Astrocyte of the hippocampus (primary cell): ENCODE data around the gene HMGCL.
"Not testable (repeated sequence)": the region's sequence is repeated elsewhere in the genome, so short reads cannot be mapped to it uniquely, and the experiment has no call there.

ENCODE experiments used
- DNase-seq: peaks from one replicate; pipeline ENCODE4 v3.0.0; 2011; ENCODE audit warnings: low read depth, low spot score

Gene HMGCL

DNA sequence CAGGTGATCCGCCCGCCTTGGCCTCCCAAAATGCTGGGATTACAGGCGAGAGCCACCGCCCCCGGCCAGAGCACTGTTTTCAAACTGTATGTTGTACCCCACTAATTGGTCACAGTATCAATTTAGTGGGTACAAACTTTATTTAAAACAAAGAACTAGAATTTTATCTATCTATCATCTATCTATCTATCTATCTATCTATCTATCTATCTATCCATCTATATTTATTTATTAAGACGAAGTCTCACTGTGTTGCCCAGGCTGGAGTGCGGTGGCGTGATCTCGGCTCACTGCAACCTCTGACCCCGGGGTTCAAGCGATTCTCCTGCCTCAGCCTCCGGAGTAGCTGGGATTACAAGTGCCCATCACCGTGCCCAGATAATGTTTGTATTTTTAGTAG lies 1.4 kb upstream of the HMGCL start:
- not testable (repeated sequence) for DNase-seq

DNA sequence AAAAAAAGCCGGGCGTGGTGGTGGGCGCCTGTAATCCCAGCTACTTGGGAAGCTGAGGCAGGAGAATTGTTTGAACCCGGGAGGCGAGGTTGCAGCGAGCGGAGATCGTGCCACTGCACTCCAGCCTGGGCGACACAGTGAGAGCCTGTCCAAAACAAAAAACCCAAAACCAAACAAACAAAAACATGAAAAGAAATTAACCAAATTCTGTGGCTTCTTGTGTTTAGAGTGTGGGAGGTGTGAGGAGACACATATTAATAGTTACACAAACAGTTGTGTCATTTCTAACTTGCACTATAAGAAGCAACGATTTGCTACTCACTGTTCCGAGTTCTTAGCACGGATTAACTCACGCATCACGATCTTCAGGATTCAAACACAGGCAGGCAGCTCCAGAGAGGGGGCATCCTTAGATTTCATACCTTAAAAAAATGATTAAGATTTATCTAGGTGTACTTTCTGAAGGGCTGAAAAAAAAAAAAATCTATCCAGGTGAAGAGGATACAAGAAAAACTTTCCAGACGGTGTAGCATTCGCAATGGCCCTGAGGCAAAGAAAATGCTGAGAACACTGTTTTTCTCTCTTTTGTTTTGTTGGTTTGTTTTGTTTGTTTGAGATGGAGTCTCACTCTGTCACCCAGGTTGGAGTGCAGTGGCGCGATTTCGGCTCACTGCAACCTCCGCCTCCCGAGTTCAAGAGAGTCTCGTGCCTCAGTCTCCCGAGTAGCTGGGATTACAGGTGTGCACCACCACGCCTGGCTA lies 713 bp upstream of the HMGCL start:
- DNase-seq, result no peak

DNA sequence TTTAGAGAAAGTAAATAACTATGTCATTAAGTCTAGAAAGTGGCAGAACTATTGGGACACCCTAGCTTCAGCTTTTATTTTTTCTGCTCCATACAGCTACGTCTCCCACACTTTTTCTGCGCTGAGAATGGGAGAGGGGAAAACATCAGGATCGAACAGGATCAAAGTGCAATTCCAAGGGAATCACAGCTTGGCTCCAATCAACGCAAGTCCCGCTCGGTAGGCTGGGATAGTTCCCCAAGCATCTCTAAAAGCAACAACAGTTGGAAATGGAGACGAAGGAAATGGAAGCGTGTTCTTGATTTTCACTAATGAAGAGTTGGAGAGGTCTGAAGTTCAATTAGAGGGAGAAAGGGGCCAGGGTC lies 536 bp downstream of the HMGCL start:
- DNase-seq, result no peak

DNA sequence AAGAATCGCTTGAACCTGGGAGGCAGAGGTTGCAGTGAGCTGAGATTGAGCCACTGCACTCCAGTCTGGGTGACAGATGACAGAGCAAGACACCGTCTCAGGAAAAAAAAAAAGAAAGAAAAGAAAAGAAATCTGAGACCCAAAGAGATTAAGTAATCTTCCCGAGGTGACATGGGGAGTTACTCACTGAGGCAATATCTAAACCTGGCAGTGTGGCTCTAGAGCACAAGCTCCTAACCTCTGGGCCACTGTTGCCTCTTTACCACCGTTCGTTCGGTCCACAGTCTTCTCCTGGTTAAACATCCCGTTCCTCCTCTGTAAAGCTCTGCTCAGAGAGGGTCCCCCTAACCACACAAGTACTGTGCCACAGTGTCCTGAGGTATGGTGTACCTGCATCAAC lies 1.5 kb downstream of the HMGCL start:
- DNase-seq, result no peak

DNA sequence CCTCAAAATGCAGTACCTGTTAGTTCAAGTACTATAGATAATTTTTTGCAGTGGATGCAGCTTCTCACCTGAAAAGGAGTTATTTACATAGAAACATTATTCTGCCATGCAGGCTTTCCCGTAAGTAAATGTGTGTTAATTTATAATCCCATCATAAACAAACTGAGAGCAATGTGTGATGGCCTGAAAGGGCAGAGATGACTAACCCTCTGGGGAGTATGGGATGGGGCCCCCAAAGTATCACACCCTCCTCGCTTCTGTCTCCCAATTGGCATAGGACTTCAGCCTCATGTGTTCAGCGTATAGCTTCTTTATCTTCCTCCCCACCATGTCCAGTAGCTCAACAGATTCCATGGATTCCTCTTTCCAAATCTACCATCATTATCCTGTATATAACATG lies 7.6 kb downstream of the HMGCL start:
- DNase-seq, result no peak

DNA sequence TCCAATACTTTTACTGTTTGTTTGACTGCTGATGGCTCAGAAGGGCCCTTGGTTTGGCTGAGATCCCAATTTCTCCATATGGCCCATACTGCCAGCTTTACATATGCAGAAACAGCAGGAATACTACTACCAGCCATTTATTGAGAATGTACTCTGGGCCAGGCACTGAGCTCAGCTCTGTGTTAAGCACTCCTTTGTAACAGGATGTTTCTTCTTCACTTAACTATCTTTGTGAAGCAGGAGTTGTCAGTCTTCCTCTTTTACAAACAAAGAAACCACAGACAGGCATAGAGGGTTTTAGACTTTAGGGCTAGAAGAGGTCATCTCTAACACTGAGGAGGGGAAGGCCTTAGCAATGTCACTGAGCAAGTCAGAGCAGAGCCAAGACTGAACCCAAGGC lies 8.3 kb downstream of the HMGCL start:
- DNase-seq, result no peak

DNA sequence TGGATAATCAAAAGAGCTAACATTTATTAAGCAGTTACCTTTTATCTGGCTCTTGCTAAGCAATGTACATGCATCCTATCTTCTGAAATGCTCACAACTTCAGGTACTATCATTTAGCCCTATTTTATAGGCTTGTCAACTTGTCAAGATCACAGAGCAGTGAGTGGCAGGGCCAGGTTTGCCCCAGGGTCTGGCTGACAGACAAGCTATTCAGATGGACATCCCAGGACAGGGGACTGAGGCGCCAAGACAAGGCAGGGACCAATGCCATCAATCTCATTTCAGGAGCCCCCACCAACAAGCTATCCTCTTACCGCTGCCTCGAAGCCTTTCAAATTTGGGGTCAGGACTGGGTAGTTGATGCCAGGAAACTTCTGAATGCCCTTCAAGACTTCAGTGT lies 8.9 kb downstream of the HMGCL start:
- DNase-seq, result no peak

DNA sequence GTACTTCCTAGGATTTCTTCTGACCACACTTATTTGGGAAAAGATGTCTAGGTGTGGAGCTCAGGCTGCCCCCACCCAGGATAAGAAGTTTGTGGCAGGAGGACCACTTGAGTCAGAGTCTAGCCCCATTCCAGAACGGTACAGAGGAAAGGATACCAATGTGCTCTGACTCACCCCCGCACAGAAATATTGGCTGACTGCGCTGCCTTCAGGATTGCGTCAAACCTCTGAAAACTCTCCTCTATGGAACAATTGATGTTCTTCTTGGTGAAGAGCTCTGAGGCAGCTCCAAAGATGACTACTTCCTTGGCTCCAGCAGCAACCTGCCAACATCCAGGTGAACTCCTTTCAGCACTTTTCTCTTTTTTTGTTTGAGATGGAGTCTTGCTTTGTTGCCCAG lies 11.2 kb downstream of the HMGCL start:
- DNase-seq, result no peak

DNA sequence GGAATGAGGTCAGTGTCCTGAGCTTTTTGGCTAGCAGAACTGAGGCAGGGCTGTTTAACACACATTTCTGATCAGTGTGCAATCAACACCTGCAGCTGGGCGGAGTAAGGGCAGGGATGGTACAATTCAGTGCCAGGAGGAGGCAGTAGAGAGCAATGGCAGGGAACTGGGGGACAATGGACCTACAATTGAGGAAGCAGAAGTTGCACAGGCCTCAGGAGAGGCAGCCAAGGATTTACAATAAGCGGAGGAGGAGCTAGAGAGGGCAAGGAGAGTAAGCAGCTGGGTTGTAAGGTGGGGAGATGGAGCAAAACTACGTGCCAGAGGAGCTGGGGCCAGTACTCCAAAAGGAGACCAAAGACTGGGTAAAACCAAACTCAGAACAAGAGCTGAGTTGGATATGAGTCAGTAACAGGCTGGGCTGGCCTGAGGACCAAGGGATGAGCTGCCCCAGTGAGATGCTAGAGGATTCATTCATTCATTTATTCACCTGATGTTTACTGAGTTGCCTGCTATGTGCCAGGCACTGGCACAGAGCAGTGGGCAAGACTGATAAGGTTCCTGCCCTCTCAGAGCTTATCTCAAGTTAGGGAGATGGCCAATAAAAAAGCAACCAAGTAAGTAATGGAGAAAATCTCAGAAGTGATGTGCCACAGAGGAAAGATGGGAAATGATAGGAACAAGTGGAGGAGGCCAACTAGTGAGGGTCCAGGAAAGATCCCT lies 14.2 kb downstream of the HMGCL start:
- DNase-seq, result peak; percentile 51

DNA sequence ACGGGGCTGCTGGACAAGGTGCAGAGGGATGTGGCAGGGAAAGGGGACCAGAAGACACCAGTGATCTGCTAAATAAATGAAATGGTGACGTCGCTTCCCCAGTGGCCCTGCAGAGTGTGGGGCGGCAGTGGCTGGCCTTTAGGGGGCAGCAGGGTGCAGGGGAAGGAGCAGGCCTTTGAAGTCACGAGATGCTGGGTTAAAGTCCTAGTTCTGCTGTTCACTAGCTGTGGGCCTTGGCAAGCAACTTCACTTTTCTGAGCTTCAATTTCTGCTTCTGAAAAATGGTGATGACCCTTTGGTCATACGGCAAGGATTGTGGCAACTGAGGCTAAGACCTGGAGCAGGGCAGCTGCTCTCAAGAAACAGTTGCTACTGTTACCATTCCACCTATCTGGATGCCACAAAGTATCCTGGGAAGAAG lies 15.5 kb downstream of the HMGCL start:
- DNase-seq, result peak; percentile 76

DNA sequence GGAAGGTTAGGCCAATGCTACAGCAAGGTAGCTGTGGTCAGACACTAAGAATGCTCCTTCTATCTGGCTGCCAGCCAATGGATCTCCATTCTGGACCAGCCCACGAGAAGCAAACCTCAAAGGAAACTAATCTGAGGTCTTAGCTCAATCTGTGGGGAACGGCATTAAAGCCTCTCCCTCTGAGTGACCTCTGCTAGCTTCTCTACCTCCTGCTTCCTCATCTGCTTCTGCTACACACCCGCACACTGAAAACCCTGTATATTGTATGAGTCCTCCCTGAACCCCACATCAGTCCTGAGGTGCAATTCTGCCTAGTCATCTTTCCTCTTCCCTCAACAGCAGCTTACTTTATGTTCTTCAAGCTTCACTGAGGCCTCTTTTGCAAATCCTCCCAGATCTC lies 17.8 kb downstream of the HMGCL start:
- no peak for DNase-seq

DNA sequence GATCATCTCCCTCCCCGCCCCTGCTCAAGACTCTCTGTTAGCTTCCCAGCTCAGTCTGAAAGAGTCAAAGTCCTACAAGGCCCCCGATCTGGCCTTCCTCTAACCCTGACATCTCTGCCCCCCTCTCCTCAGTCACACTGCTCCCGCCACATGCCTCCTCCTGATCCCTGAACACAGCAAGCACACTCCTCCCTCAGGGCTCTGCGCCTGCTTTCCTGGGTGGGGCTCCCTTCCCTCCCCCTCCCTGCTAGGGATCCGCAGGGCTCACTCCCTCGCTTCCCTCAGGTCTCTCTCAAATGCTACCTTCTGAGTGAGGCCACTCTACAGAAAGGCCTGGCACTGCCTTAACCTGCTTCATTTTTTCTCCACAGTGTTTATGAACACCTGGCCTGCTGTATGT lies 18.9 kb downstream of the HMGCL start:
- no peak for DNase-seq

DNA sequence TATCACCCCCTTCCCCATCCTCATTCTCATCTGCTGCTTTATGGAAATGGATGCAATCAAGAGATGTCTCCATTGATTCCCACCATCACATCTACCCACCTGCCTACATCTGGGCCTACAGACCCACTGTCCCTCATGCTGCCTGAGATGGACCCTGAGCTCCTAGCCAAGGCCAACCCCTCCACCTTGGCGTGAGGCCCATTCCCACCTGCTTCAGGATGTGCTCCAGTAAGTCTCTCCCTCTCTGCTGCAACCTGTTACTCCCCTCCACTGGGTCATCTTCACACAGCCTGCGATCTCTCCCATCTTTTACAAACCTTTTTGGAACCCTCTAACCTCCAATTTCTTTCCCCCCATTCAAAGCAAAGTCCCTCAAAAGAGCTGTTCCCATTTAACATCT lies 20.2 kb downstream of the HMGCL start:
- no peak for DNase-seq

DNA sequence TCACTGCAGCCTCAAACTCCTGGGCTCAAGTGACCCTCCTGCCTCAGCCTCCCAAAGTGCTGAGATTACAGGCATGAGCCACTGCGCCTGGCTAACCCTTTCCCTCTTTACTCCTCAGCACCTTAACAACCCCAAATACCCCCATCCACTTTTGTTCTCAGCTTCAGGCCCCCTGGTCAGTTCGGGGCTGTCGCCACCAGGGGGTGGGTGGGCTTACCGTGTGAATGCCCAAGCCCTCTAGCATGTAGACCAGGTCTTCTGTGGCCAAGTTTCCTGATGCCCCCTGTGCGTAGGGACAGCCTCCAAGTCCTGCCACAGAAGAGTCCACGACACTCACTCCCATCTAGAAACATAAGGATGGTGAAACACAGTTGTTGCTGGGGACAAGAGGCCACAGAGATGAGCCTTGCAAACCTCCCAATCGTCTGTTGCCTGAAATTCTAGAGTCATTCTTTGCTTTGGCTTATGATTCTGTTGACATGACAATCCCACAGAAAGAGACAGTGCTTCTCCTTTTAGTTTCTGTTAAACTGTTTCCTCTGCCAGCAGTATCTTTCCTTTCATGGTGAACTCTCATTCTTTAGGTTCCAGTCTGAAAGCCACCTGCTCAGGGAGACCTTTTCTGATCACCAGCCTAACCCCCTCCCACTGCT lies 20.9 kb downstream of the HMGCL start:
- DNase-seq, result no peak

DNA sequence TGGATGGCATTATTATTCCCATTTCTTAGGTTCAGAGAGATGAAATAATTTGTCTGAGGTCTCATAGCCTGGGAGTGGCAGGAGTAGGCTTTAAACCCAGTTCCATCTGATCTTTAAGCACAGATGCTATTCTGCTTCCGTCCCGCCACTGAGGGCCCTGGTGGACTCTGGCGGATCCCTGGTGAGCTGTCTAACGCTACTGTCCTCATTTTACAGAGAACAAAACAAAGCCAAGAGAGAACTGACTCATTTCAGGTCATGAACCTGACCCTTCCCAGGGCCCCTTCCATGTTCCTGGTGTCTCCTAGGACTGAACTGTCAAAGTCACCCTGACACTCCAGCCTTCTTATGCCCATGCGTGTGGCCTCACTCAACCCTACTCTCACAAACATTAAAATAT lies 21.6 kb downstream of the HMGCL start:
- no peak for DNase-seq

DNA sequence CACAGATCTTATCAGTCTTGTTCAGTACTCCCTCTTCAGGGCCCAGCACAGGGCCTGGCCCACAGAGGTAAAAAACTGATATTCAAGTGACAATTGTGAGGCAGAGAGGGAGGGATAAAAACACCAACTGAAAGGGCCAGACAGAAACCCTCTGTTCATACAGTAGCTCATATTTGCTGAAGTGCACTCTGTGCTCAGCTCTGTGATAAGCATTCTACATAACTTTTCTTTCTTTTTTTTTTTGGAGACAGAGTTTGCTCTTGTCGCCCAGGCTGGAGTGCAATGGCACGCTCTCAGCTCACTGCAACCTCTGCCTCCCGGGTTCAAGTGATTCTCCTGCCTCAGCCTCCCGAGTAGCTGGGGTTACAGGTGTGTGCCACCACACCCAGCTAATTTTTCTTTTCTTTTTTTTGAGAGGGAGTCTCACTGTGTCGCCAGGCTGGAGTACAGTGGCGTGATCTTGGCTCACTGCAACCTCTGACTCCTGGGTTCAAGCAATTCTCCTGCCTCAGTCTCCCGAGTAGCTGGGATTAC lies 22.4 kb downstream of the HMGCL start:
- not testable (repeated sequence) for DNase-seq

DNA sequence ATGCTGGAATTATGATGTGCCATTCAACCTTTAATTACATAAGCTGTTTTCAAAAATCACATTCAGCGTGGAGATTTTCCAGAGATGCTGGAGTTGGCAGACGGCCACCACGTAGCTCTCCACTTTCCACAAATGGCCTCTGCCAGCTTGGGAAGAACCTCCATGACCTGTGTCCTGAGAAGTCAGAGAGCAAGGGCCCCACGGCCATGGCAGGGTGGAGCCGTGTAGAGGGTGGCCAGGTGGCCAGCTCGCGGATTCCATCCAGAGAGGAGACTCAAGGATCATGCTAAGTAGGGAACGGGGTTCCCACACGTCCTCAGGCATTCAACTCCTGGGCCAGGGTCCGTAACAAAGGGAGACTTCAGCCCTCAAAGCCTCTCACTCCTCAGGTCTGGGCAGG lies 23.4 kb downstream of the HMGCL start:
- no peak for DNase-seq

DNA sequence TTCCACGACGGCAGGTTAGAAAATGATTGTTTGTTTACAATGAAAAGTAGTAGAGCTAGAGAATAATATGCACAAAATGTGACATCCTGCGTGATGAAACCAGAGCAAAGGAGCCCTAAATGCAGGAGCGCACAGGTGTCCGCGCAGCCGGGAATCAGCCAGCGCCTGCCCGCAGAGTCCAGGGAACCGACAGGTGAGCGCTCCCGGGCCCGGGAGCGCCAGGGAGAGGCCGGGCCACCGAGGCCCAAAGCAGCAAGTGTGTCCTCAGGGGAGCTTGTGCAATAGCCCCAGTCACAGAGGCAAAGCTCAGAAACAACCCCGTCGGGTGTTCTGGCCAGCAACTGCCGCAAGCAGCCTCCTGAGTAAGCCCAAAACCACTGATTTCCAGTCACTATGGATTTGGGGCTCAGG lies 23.9 kb downstream of the HMGCL start:
- no peak for DNase-seq

DNA sequence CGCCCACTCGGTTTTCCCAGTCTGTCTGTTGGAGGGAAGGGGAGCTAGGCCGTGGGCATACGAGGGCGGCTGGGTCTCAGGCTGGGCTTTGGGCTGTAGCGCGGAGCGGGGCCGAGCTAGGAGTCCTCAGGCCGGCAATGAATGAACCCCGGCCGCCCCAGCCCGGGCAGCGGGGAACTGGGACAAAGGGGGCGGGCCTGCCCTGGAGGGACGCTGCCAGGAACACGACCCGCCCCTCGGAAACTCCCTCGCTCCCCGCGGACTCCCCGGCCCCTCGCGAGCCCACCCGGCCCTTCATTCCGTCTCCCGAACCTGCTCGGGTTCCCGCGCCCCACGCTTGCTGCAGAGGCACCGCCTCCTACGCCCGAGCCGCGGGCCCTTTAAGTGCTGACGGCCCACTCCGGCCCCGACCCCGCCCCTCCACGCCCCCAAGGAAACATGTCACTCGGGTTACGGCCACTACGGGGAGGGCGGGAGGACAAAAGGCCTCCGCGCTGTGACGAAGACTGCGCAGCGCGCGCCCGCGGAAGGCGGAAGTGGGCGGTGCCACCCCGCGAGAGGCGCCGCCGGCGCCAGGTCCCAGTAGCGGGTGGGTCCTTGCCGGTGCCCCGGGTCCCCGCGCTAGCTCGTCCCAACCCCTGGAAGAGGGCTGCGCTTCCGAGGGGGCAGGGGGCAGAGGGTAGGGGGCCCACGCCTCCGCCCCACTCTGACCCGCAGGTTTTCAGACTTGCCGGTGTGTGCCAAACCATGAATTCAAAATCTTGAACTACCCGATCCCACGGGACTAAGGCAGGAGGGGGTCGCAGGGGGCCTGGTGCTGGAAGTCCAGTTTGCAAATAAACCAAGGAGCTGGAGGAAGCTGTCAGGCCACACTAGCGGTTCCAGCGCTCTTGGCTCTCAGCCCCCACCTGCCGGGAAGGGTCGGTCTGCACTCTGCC lies 24.6 kb downstream of the HMGCL start, which contains the start of gene GALE:
Gene GALE, minus strand, starts transcription at position 355 of the 938 bp plus-strand sequence. CDS start 1,747 bp downstream, outside the sequence.
- DNase-seq, result peak; percentile 99

DNA sequence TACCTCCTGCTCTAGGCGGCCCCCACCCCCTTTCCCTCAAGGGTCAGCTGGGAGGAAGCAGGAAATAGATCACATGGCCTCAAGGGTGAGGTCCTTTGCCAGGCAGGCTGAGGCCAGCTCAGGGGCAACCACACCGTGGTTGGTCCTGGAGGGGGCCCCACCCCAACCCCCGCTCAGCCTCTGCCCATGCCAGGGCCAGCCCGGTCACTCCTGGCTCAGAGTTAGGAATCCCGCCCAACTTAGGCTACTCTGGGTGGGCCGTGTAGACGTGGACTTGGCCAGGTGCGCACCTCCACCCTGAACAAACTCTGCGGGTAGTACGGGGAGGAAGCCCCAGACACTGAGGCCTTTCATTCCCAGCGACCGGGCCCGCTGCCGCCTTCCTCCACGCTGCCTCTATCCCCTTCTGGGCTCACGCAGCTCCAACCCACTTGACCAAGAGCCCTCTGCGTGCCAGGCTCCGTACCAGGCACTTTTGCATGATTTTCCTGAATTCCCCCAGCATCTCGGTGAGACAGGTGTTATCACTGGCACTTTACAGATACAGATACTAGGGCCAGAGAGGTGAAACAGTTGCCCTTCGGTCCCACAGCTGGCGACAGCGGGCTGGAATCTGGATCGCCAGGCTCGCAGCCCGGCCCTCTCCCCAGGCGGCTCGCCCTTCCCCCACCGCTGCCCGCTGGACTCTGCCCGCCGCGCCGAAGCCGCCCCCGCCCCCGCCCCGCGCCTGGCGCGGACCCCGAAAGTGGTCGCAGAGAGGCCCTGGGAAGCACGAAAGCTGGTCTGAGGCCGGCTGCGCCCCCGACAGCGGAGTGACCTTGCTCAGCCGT lies 25.4 kb downstream of the HMGCL start:
- peak; percentile 74 for DNase-seq

DNA sequence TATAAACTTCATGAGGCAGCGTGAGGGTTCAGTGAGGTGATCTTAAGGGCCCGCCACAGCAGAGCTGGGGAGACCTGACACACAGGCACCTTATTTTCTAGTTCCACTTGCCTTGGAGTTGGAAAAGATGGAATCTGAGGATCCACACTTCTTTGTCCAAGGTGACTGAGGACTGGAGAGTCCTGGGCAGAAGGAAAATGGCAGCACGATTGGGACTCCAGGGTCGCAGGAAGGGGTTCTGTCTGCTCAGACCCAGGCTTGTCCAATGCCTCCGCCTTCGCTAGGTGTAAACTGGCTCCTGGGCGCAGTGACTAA lies 26.0 kb downstream of the HMGCL start:
- DNase-seq, result no peak
